ENCODE results near the gene AKAP6.

- TF ChIP-seq WRNIP1 (IDR thresholded peaks at IDR 0.05; ENCODE audit: borderline replicate concordance, low read depth, low read length) (no peak), MLLT1 (IDR thresholded peaks at IDR 0.05) (no peak), EZH2 (IDR thresholded peaks at IDR 0.05; ENCODE audit: borderline replicate concordance, control insufficient read depth, low read depth, low read length) (no peak), EP300 (IDR thresholded peaks at IDR 0.05; ENCODE audit: borderline replicate concordance in 1 of 2, control insufficient read depth in 1 of 2, low read depth in 2 of 2, low read length in 2 of 2) (no peak)
Observed at GRCh38 chr14:32374155-32374554, 45.1 kb downstream of the AKAP6 start.
